Left lung (tissue), 10 donors: ENCODE measurements around the gene WNT2. TPM values are rescaled to one million over a fixed set of nuclear protein-coding genes. Genes with fewer than 3 reads are reported as not detected.

ENCODE experiments used
- ATAC-seq: fragments of 200-7000 bp; cut with Tn5 transposase; one replicate; pipeline ENCODE4 v1.9.1; 2020; ENCODE audit warnings: moderate library complexity
- DNase-seq, 4 donors: peaks; one replicate each; pipeline ENCODE4 v3.0.0-alpha.2; 2013 to 2020
- H3K27ac ChIP-seq, 2 donors: fragments of 200-600 bp; sonication (generic) in 1 of 2; one replicate each; pipeline versions ENCODE4 v1.5.0 to v1.8.0; 2020 to 2021
- H3K27me3 ChIP-seq, 2 donors: fragments of 200-600 bp; sonication (generic) in 1 of 2; one replicate each; pipeline versions ENCODE4 v1.5.0 to v1.8.0; 2020 to 2021
- H3K36me3 ChIP-seq, 2 donors: fragments of 200-600 bp; sonication (generic) in 1 of 2; one replicate each; pipeline versions ENCODE4 v1.5.0 to v1.8.0; 2020 to 2021
- H3K4me1 ChIP-seq, 2 donors: fragments of 200-600 bp; one replicate each; pipeline ENCODE4 v1.8.0; 2021
- H3K4me3 ChIP-seq, 2 donors: fragments of 200-600 bp; sonication (generic) in 1 of 2; one replicate each; pipeline versions ENCODE4 v1.5.0 to v1.8.0; 2020 to 2021; ENCODE audit warnings: mild to moderate bottlenecking in 1 of 2
- H3K9me3 ChIP-seq, 2 donors: fragments of 200-600 bp; sonication (generic) in 1 of 2; one replicate each; pipeline versions ENCODE4 v1.5.0 to v1.8.0; 2020 to 2021
- intact Hi-C, 2 donors: fragments of 100-400 bp; cut with DNase I; formaldehyde crosslinking; loops; one replicate each; pipeline versions ENCODE4 v1.11.2 to v1.14.2; 2022
- polyA plus RNA-seq, 6 donors: library from polyadenylated mRNA; unstranded; fragments of 120-200 nt; gene quantifications; one replicate each; pipeline ENCODE4 v1.2.1, GENCODE V29; 2013; ENCODE audit not compliant: insufficient read length in 6 of 6
- total RNA-seq, 2 donors: library from RNA; stranded (reverse); fragmentation: NEBNext Ultra II Directional; extraction: Animal tissue kit (Norgen Biotek cat#: 25700); gene quantifications; one replicate each; pipeline ENCODE4 v1.2.1, GENCODE V29; 2021
- TF ChIP-seq, protein P1 (sequence below), 2 donors: fragments of 200-600 bp; sonication (generic) in 1 of 2; IDR thresholded peaks; one replicate each; pipeline versions ENCODE4 v1.5.0 to v1.8.0; 2021; ENCODE audit warnings: antibody characterized with exemption in 2 of 2
- donor health status: DM: no; HTN: yes; CAD: no.
- donor health status: DM: no; HTN: no; CAD: no.

Gene WNT2
- total and polyA plus RNA-seq, 8 donors = 21.7 to 158 (median 138) TPM

GRCh38 chr7:117338020-117338419 is 15.2 kb upstream of the WNT2 start:
- H3K9me3 ChIP-seq = no peaks in the 10 kb centered on the region
- DNase-seq (no peak), ATAC-seq (no peak)
- TF ChIP-seq, protein P1, sequence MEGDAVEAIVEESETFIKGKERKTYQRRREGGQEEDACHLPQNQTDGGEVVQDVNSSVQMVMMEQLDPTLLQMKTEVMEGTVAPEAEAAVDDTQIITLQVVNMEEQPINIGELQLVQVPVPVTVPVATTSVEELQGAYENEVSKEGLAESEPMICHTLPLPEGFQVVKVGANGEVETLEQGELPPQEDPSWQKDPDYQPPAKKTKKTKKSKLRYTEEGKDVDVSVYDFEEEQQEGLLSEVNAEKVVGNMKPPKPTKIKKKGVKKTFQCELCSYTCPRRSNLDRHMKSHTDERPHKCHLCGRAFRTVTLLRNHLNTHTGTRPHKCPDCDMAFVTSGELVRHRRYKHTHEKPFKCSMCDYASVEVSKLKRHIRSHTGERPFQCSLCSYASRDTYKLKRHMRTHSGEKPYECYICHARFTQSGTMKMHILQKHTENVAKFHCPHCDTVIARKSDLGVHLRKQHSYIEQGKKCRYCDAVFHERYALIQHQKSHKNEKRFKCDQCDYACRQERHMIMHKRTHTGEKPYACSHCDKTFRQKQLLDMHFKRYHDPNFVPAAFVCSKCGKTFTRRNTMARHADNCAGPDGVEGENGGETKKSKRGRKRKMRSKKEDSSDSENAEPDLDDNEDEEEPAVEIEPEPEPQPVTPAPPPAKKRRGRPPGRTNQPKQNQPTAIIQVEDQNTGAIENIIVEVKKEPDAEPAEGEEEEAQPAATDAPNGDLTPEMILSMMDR (IDR thresholded peaks at IDR 0.05) = no peak
- no peaks in the 10 kb centered on the region for H3K4me1 ChIP-seq
- no peak overlapping the region for H3K4me3 ChIP-seq
- no peaks in the 10 kb centered on the region for H3K36me3 ChIP-seq
- intact Hi-C loops = no loop called here
- H3K27me3 ChIP-seq = no peaks in the 10 kb centered on the region
- H3K27ac ChIP-seq = no peak overlapping the region

GRCh38 chr7:117333168-117333567 is 10.3 kb upstream of the WNT2 start:
- intact Hi-C loops = no loop called here
- TF ChIP-seq, protein P1 (IDR thresholded peaks at IDR 0.05) = no peak
- Histone ChIP-seq H3K9me3 (peaks cover 0 to 4% of the 10 kb centered on the region in 2 donors), H3K27me3 (no peaks in the 10 kb centered on the region), H3K4me3 (no peak overlapping the region), H3K27ac (no peak overlapping the region), H3K4me1 (no peaks in the 10 kb centered on the region), H3K36me3 (no peaks in the 10 kb centered on the region)
- ATAC-seq = no peak
- DNase-seq = no peak

GRCh38 chr7:117332031-117332430 is 9.2 kb upstream of the WNT2 start:
- no peak overlapping the region for H3K4me3 ChIP-seq
- H3K27me3 ChIP-seq = no peaks in the 10 kb centered on the region
- peaks cover 0 to 8% of the 10 kb centered on the region in 2 donors for H3K9me3 ChIP-seq
- no peak for ATAC-seq
- TF ChIP-seq, protein P1 (IDR thresholded peaks at IDR 0.05) = no peak
- H3K4me1 ChIP-seq = no peaks in the 10 kb centered on the region
- no peak for DNase-seq
- H3K27ac ChIP-seq = no peak overlapping the region
- H3K36me3 ChIP-seq = no peaks in the 10 kb centered on the region
- intact Hi-C loops = no loop called here

DNA sequence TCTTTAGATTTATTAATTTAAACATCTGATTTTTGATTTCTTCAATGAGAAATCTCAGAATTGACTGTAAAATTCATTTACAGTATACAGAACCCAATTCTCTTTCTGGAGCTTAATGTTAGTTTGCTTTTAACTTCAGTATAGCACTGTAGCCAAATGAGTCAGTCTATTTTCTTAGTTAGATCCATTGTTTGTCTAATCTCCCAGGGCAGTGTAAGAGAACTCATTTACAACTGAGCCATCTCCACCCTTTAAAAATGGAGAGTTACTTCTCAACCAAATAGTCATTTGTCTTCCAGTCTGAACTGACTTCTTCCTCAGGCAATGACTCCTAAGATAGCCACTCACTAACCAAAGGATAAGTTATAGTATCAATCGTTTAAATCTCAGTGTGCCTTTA is 3.0 kb upstream of the WNT2 start:
- H3K9me3 ChIP-seq = peaks cover 0 to 8% of the 10 kb centered on the region in 2 donors
- peaks cover 24 to 50% of the 10 kb centered on the region in 2 donors for H3K27me3 ChIP-seq
- intact Hi-C loops = no loop called here
- TF ChIP-seq, protein P1 (IDR thresholded peaks at IDR 0.05) = no peak
- H3K4me3 ChIP-seq = no peak overlapping the region
- peaks cover 4 to 21% of the 10 kb centered on the region in 2 donors for H3K4me1 ChIP-seq
- H3K27ac ChIP-seq = no peak overlapping the region
- ATAC-seq = no peak
- H3K36me3 ChIP-seq = no peaks in the 10 kb centered on the region
- DNase-seq = no peak

DNA sequence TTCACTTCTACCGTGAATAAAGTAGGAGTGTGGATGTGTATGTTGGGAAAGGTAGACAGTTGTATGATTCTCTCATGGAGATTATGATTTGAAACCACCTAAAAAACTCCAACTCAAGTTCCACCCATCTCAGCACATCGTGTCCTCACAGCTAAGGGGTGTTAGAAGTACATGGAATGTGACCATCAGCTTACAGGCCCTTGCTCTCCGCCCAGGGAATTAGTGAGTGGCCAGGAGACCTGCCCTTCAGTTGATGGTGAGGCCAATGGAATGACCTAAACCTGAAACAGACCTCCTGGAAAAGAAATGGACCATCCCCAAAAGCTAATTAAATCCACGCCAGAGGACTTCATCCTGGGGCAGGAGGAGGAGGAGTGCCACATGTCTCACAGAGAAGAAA is 2.1 kb upstream of the WNT2 start:
- no peak for ATAC-seq
- Histone ChIP-seq H3K4me1 (peaks cover 4 to 21% of the 10 kb centered on the region in 2 donors), H3K36me3 (no peaks in the 10 kb centered on the region), H3K4me3 (peak overlapping the region in 1 of 2 donors; percentile 31), H3K9me3 (peaks cover 0 to 8% of the 10 kb centered on the region in 2 donors), H3K27me3 (peaks cover 24 to 55% of the 10 kb centered on the region in 2 donors), H3K27ac (peak overlapping the region in 1 of 2 donors; percentile 77)
- intact Hi-C loops = no loop called here
- DNase-seq = peak in 1 of 4 donors; percentile 26
- TF ChIP-seq, protein P1 (IDR thresholded peaks at IDR 0.05) = no peak
